Epithelial cell of prostate (primary cell): ENCODE results near the gene SLC11A2.
A peak's percentile ranks its signal among the peaks of the same experiment; 100 is the strongest.

Experiments used
- DNase-seq: peaks from one replicate; pipeline ENCODE4 v3.0.0-alpha.2; 2011; ENCODE audit warnings: low read depth, low spot score
- H3K27ac ChIP-seq: fragments of 450-650 bp; 2 replicates; pipeline ENCODE4 v1.5.1; 2017; ENCODE audit warnings: mild to moderate bottlenecking

The SLC11A2 gene

GRCh38 chr12:51025836-51026638 is at the start of gene SLC11A2:
Gene SLC11A2 (minus strand): TSS chr12:51026384. CDS start chr12:51010728, 15,656 bp downstream.
- peak; percentile 75 for DNase-seq
- H3K27ac ChIP-seq, result peak within 1 kb of the TSS; percentile 94

DNA sequence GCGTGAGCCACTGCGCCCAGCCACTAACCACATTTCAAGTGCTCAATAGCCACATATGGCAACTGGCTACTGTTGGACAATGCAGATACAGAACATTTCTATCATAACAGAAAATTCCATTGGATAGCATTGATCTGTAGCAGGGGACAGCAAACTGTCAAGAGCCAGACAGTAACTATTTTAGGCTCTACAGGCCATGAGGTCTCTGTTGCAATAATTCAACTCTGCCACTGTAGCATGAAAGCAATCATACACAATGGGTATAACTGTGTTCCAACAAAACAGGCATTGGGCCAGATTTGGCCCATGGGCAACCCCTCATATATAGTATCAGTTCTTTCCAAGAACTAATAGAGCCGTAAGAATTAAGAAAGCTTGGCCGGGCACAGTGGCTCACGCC is 49.2 kb upstream of the SLC11A2 start:
- no peak overlapping the region for H3K27ac ChIP-seq
- DNase-seq, result no peak

DNA sequence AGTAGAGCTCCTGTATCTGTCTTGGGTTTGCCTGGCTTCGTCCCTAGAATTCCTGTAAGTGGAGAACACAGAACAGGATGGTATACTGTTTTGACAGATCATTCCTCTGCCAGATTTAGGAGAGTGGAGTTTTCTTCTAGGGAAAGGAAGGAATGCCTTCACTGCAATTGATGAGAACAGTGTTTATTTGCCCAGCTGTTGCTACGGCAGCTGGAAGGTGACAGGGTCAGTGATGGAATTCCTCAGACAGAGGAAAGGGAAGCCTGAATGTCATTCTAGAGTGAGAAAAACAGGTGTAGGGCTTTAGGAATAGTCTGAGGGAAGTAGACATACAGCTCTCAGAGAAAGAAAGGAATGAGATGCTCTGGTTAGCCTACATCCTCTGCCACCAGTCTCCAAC is 45.5 kb upstream of the SLC11A2 start:
- no peak overlapping the region for H3K27ac ChIP-seq
- no peak for DNase-seq

DNA sequence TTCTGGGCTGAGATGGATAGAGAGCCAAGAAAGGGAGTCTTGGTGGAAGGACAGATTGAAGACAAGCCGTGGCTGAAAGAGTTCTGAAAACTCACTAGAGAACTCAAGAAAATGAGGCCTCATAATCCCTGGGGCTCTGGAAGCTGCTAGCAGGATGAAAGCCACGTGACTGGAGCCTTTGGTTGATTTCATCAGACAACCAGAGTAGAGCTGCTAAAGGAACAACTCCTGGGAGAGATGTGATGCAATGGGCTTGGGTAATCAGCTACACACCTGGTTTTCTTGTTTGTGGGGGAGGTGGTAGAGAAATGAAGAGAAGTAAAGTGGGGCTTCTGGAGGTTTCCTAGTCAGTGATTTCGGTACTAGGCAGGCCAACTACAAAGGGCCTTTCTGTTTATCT is 43.8 kb upstream of the SLC11A2 start:
- peak overlapping the region; percentile 74 for H3K27ac ChIP-seq

DNA sequence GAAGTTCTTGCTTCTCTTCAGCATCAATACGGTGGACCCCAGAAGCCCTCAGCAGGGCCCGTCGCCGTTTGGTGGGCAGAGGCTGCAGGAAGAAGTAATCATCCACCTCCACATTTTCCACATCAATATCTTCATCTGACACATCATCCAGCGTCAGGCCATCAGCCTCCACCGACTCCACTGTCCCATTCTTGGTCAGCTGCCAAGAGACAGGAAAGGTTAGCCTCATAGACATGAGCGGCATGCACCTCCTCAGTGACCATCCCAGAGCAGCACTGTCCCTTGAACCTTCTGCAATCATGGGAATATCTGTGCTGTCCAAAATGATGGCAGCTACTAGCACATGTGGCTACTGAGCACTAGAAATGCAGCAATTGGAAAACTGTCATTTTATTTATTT is 41.6 kb upstream of the SLC11A2 start:
- no peak overlapping the region for H3K27ac ChIP-seq
- DNase-seq, result no peak

More for the DNA sequence above, 43.8 kb upstream of the SLC11A2 start:
- no peak for DNase-seq

DNA sequence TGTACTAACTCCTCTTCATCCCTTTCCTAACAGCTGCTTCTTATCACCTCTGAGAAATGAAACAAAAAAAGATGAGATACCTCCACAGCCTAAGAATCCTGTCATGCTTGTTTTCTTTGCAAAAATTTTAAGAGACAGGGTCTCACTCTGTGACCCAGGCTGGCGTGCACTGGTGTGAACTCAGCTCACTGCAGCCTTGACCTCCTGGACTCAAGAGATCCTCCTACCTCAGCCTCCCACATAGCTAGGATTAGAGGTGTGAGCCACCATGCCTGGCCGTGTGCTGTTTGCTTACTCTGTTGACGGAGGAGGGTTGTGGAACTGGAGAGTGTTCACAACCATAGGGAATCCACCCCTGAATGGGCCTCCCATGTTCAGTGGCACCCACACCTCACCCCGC is 41.0 kb upstream of the SLC11A2 start:
- no peak overlapping the region for H3K27ac ChIP-seq
- DNase-seq, result no peak

DNA sequence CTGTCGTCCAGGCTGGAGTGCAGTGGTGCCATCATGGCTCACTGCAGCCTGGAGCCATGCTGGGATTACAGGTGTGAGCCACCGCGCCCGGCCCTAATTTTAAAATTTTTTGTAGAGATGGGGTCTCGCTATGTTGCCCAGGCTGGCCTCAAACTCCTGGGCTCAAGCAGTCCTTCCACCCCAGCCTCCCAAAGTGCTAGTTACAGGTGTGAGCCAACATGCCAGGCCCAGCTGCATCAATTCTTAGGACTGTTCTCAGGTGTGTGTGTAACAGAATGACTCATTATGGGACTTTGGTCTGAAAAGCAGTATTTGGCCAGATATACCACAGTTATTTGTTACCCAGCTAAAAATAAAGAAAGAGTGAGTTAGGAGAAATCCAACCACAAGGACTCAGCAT is 39.3 kb upstream of the SLC11A2 start:
- no peak for DNase-seq
- H3K27ac ChIP-seq, result no peak overlapping the region

DNA sequence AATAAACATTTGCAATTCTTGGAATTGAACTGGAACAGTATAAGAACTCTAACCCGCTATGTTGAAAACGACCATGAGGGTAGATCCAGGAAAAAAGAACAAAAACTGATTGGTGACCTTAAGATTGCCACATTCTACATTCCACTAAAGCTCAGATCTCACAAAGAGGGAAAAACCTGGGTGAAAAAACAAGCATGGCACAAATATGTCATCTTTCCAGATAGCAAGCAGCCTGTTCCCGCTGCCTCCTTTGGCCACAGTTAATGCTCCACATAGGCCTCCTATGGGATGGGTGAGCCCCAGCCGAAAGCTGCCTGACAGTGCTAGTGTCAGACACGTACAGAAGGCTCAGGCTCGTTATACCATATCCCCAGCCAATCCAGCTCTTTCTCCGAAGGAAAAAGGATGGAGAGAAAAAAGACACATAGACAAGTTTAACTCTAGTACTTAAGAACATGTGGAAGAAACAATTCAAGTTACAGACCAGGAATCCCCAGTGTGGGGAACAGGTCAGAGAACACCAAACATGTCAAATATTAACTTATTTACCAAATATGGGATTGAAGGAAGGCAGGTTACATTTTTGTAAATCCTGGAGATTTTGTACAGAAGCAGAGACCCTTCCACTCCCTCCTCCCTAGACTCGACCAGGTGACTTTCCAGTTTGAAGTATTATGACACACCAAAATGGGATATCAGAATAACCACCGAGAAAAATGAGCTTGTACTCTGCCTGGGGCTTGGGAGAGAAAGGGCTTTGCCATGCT is 36.6 kb upstream of the SLC11A2 start:
- no peak overlapping the region for H3K27ac ChIP-seq
- no peak for DNase-seq

DNA sequence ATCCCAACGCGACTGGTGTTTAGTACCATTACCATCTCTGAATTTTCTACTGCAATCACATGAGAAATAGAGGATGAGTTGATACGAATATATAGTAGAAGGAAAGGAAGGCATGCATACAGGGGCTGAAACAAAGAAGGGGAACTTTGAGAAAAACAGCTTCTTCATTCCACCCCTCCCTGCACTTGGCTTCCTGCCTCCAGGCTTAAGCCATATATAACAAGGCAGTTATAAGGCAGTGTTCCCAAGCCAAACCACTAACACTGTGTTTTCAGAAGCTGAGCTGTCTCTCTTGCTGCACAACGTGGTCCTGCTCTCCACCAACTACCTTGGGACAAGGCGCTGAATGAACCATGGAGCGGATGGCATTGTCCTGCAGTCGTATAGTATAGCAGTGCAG is 32.9 kb upstream of the SLC11A2 start:
- no peak for DNase-seq
- H3K27ac ChIP-seq, result no peak overlapping the region

DNA sequence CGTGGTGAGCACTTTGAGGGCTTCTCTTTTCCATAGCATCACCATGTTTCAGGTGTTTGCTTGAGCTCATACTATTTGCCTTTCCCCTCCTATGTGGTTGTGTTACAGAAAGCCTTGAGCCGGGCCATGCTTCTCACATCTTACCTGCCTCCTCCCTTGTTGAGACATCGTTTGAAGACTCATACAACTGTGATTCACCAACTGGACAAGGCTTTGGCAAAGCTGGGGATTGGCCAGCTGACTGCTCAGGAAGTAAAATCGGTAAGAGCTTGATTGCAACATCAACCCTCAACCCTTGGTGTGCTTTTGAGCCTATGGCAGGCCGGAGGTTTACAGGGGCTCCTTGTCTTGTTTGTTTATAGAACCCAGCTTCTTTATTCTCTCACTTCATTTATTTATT is 30.1 kb upstream of the SLC11A2 start:
- peak; percentile 69 for DNase-seq
- peak overlapping the region; percentile 42 for H3K27ac ChIP-seq

DNA sequence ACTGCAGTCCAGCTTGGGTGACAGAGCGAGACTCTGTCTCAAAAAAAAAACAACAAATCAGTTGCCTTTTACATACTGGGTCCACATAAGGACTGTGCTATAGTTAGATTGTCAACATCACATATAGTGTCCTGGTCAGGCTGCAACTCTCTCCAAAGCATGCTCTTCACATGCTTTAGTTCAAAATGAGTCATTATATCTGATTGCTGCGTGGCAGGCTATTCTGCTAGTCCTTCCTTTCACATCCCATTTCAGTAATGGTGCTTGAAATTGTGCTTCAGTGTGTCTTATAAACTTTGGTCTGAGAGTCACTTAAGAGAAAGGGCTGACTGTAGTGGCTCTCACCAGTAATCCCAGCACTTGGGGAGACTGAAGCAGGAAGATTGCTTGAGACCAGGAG is 28.9 kb upstream of the SLC11A2 start:
- no peak for DNase-seq
- H3K27ac ChIP-seq, result no peak overlapping the region

- no peak for DNase-seq
- no peak overlapping the region for H3K27ac ChIP-seq
Measured at GRCh38 chr12:51051787-51052186, 25.6 kb upstream of the SLC11A2 start.

DNA sequence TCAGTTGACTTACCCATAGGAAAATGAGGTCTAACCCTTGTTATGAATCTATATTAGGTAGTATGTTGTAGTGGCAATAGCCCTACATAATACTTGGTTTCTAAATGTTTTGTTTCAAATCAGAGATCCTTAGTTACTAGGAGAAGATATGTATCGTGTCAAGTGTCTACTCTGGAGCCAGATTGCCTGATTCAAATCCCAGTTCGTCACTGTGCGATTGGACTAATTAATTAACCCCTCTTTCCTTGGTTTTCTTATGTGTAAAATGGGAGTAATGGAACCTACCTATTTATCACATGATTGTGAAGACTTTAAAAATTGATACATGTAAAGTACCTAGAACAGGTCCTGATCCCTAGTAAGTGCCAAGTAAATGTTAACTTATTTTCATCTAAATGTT is 23.3 kb upstream of the SLC11A2 start:
- H3K27ac ChIP-seq, result no peak overlapping the region
- no peak for DNase-seq

GRCh38 chr12:51048661-51049251 is 22.6 kb upstream of the SLC11A2 start:
- no peak for DNase-seq
- H3K27ac ChIP-seq, result peak overlapping the region; percentile 73

GRCh38 chr12:51047655-51048540 is 21.7 kb upstream of the SLC11A2 start, which contains the start of gene LETMD1:
Gene LETMD1 (plus strand): TSS chr12:51048327. CDS start chr12:51048357, 30 bp downstream.
- DNase-seq, result peak; percentile 96
- peak within 1 kb of the TSS; percentile 73 for H3K27ac ChIP-seq

GRCh38 chr12:51036279-51036678 is 10.1 kb upstream of the SLC11A2 start:
- no peak overlapping the region for H3K27ac ChIP-seq
- no peak for DNase-seq

- DNase-seq, result no peak
- no peak overlapping the region for H3K27ac ChIP-seq
Measured at GRCh38 chr12:51033457-51034089, 7.4 kb upstream of the SLC11A2 start.

DNA sequence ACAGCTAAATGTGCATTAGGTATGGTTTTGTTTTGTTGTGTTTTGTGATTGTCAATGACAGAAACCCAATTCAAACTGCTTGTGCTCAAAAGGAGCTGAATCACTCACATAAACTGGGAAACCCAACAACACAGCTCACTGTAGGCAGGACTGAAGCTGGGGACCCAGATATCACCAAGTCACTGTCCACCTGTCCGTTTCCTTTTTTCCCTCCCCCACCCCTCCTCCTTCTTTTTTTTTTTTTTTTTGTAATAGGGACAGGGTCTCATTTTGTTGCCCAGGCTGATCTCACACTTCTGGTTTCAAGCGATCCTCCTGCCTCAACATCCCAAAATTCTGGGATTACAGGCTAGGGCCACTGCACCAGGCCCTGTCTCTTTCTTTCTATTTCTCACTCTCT is 6.9 kb upstream of the SLC11A2 start:
- DNase-seq, result no peak
- no peak overlapping the region for H3K27ac ChIP-seq

GRCh38 chr12:51028813-51029150 is 2.6 kb upstream of the SLC11A2 start:
- peak overlapping the region; percentile 44 for H3K27ac ChIP-seq
- DNase-seq, result no peak
